Brain microvascular endothelial cell (primary cell): Measurements from ENCODE around the gene ADAMTS2.

ENCODE experiments used
- DNase-seq: peaks from one replicate; pipeline ENCODE4 v3.0.0-alpha.2; 2020
- H3K27ac ChIP-seq: fragments of 250-450 bp; sonication (Bioruptor Pico); 2 replicates; pipeline ENCODE4 v1.5.1; 2020; ENCODE audit warnings: mild to moderate bottlenecking, moderate library complexity
- H3K27me3 ChIP-seq: fragments of 250-450 bp; sonication (Bioruptor Pico); replicated peaks from 2 replicates; pipeline ENCODE4 v1.5.1; 2020; ENCODE audit warnings: mild to moderate bottlenecking
- H3K36me3 ChIP-seq: fragments of 250-450 bp; sonication (Bioruptor Pico); replicated peaks from 2 replicates; pipeline ENCODE4 v1.5.1; 2020; ENCODE audit warnings: mild to moderate bottlenecking
- H3K4me3 ChIP-seq: 2 replicates; pipeline ENCODE4 v1.5.1; 2011; ENCODE audit warnings: low read depth, mild to moderate bottlenecking, control low read depth, low read length, moderate library complexity
- CTCF ChIP-seq: IDR thresholded peaks from 2 replicates; pipeline ENCODE4 v1.5.1; 2011; ENCODE audit warnings: low read depth, mild to moderate bottlenecking, moderate library complexity, low read length, control low read depth, inconsistent platforms; ENCODE audit errors: missing control alignments
- in situ Hi-C: cut with HindIII; loops from 2 replicates; pipeline ENCODE4 v1.10.0; 2017; ENCODE audit warnings: low sequenced_read_pairs, low pct_ligation_motif_present

ADAMTS2 gene

GRCh38 chr5:179139936-179140235, 205.4 kb downstream of the ADAMTS2 start:
- Histone ChIP-seq H3K4me3 (no peak overlapping the region), H3K27me3 (no peaks in the 10 kb centered on the region), H3K27ac (no peak overlapping the region), H3K36me3 (no peaks in the 10 kb centered on the region)
- in situ Hi-C loops = no loop called here
- no peak for TF ChIP-seq CTCF
- no peak for DNase-seq

GRCh38 chr5:179139111-179139935, 205.9 kb downstream of the ADAMTS2 start:
- in situ Hi-C loops = no loop called here

GRCh38 chr5:179138568-179138925, 206.7 kb downstream of the ADAMTS2 start:
- in situ Hi-C loops = no loop called here
- no peak for TF ChIP-seq CTCF
- Histone ChIP-seq H3K27me3 (no peaks in the 10 kb centered on the region), H3K4me3 (no peak overlapping the region), H3K36me3 (no peaks in the 10 kb centered on the region), H3K27ac (no peak overlapping the region)
- no peak for DNase-seq

More at GRCh38 chr5:179139111-179139935, 205.9 kb downstream of the ADAMTS2 start:
- no peak overlapping the region for H3K4me3 ChIP-seq
- no peak overlapping the region for H3K27ac ChIP-seq
- no peak for TF ChIP-seq CTCF
- no peaks in the 10 kb centered on the region for H3K27me3 ChIP-seq
- no peak for DNase-seq
- no peaks in the 10 kb centered on the region for H3K36me3 ChIP-seq

- Histone ChIP-seq H3K27ac (no peak overlapping the region), H3K4me3 (no peak overlapping the region), H3K27me3 (no peaks in the 10 kb centered on the region), H3K36me3 (no peaks in the 10 kb centered on the region)
- TF ChIP-seq CTCF = no peak
- DNase-seq = no peak
- in situ Hi-C loops = no loop called here
Measured at GRCh38 chr5:179137643-179138567, 207.4 kb downstream of the ADAMTS2 start.

- no peak overlapping the region for H3K27ac ChIP-seq
- H3K27me3 ChIP-seq = no peaks in the 10 kb centered on the region
- no peak for DNase-seq
- in situ Hi-C loops = no loop called here
- no peak overlapping the region for H3K4me3 ChIP-seq
- TF ChIP-seq CTCF = no peak
- no peaks in the 10 kb centered on the region for H3K36me3 ChIP-seq
Measured at GRCh38 chr5:179137016-179137642, 208.1 kb downstream of the ADAMTS2 start.
